Uterus (tissue), 4 donors: ENCODE results near the gene EZH2. TPM values are rescaled to one million over a fixed set of nuclear protein-coding genes. Genes with fewer than 3 reads are reported as not detected.
A peak's percentile ranks its signal among the peaks of the same experiment; 100 is the strongest.

Experiments used
- DNase-seq, 2 donors: peaks; one replicate each; pipeline ENCODE4 v3.0.0-alpha.2; 2019 to 2020
- H3K27ac ChIP-seq, 2 donors: fragments of 200-600 bp; sonication (generic); 1 replicate in 1 of 2; 2 replicates in 1 of 2; pipeline ENCODE4 v1.5.1; 2016 to 2018
- H3K27me3 ChIP-seq, 2 donors: fragments of 200-600 bp; sonication (generic); one replicate each; pipeline ENCODE4 v1.5.1; 2018 to 2019; ENCODE audit warnings: control low read depth in 1 of 2
- H3K36me3 ChIP-seq, 2 donors: fragments of 200-600 bp; sonication (generic); one replicate each; pipeline ENCODE4 v1.5.1; 2019; ENCODE audit warnings: control low read depth in 1 of 2
- H3K4me1 ChIP-seq, 2 donors: fragments of 200-600 bp; sonication (generic); one replicate each; pipeline ENCODE4 v1.5.1; 2018 to 2019; ENCODE audit warnings: control low read depth in 1 of 2
- H3K4me3 ChIP-seq, 2 donors: fragments of 200-600 bp; sonication (generic); 1 replicate in 1 of 2; 2 replicates in 1 of 2; pipeline ENCODE4 v1.5.1; 2018 to 2019; ENCODE audit warnings: mild to moderate bottlenecking in 1 of 2
- H3K9me3 ChIP-seq, 2 donors: fragments of 200-600 bp; sonication (generic); one replicate each; pipeline ENCODE4 v1.5.1; 2019; ENCODE audit warnings: control low read depth in 1 of 2
- POLR2A ChIP-seq, 2 donors: fragments of 450-650 bp; IDR thresholded peaks; one replicate each; pipeline ENCODE4 v1.6.1; 2016; ENCODE audit warnings: antibody characterized with exemption in 2 of 2, mild to moderate bottlenecking in 1 of 2, moderate library complexity in 1 of 2
- intact Hi-C: fragments of 100-400 bp; cut with DNase I; formaldehyde crosslinking; loops from one replicate; pipeline ENCODE4 v1.15.1; 2023; ENCODE audit warnings: low total_unique reads
- total RNA-seq, 4 donors: library from RNA; depleted of rRNA in 3 of 4; stranded (reverse); fragments of >200 nt in 3 of 4; gene quantifications; one replicate each; pipeline versions ENCODE4 v1.1.0 to v1.2.4, GENCODE V29; 2014 to 2023
- TF ChIP-seq, protein P1 (sequence below), 4 experiments: fragments of 200-600 bp in 2 of 4; fragments of 450-650 bp in 2 of 4; sonication (generic) in 2 of 4; IDR thresholded peaks; one replicate each; pipeline ENCODE4 v1.5.1; 2016 to 2019; ENCODE audit warnings: antibody characterized with exemption in 4 of 4, mild to moderate bottlenecking in 2 of 4, moderate library complexity in 1 of 4
- donor health status: DM: yes; HTN: yes; CAD: no.

EZH2 gene
- 10 to 100 TPM in 1 of 4 donors, 1 to 10 TPM in 3; 1.2 to 35.3 (median 2.1) TPM for total RNA-seq

DNA sequence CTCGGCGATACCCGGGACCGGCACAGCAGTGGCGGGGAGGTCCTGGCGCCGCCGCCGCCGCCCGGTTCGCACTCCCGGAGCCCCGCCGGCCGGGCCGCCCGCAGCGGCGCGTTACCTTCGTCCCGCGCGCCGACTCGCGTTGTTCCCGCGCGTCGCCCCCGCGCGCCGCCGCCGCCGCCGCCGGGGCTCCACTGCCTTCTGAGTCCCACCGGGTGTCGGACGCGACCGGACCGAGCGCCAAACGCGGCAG lies at the start of gene EZH2:
TSS of gene EZH2 (minus strand) at position 243 of the 250 bp plus-strand sequence. CDS start 36,993 bp downstream, outside the sequence.
- H3K4me3 ChIP-seq: peak within 1 kb of the TSS; percentile 48 to 100
- H3K9me3 ChIP-seq: no peaks in the 10 kb centered on the region
- no peaks in the 10 kb centered on the region for H3K36me3 ChIP-seq
- H3K27ac ChIP-seq: peak within 1 kb of the TSS; percentile 90 to 98
- intact Hi-C loops: loop anchor here (10.0 kb wide), 1 partner anchor 81 kb away; no protein-coding TSS in a partner anchor
- no peak for TF ChIP-seq POLR2A (IDR thresholded peaks at IDR 0.05)
- TF ChIP-seq, protein P1, sequence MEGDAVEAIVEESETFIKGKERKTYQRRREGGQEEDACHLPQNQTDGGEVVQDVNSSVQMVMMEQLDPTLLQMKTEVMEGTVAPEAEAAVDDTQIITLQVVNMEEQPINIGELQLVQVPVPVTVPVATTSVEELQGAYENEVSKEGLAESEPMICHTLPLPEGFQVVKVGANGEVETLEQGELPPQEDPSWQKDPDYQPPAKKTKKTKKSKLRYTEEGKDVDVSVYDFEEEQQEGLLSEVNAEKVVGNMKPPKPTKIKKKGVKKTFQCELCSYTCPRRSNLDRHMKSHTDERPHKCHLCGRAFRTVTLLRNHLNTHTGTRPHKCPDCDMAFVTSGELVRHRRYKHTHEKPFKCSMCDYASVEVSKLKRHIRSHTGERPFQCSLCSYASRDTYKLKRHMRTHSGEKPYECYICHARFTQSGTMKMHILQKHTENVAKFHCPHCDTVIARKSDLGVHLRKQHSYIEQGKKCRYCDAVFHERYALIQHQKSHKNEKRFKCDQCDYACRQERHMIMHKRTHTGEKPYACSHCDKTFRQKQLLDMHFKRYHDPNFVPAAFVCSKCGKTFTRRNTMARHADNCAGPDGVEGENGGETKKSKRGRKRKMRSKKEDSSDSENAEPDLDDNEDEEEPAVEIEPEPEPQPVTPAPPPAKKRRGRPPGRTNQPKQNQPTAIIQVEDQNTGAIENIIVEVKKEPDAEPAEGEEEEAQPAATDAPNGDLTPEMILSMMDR (IDR thresholded peaks at IDR 0.05): peak in 1 of 4 experiments; percentile 2
- no peaks in the 10 kb centered on the region for H3K4me1 ChIP-seq
- no peaks in the 10 kb centered on the region for H3K27me3 ChIP-seq
- no peak for DNase-seq

DNA sequence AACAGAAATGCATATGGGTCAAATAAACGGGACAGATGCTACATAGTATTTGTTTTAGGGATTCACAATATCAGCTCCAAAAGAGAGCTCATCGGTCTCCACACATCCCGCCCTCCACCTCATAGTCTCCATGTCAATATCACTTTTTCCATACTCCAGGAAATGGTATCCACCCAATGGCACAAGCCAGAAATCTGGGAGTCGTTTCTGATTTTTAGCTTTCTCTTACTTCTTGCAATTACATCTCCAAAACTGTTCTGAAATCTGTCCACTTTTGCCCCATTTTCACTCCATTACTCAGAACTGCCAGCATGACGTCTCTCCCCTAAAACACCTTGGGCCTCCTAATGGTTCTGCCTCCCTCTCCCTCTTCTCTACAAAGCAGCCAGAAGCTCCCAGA lies 47.4 kb upstream of the EZH2 start:
- DNase-seq: no peak
- TF ChIP-seq, protein P1 (IDR thresholded peaks at IDR 0.05): no peak
- no peak for TF ChIP-seq POLR2A (IDR thresholded peaks at IDR 0.05)
- Histone ChIP-seq H3K9me3 (no peaks in the 10 kb centered on the region), H3K27ac (no peak overlapping the region), H3K36me3 (no peaks in the 10 kb centered on the region), H3K4me1 (no peaks in the 10 kb centered on the region), H3K4me3 (no peak overlapping the region), H3K27me3 (no peaks in the 10 kb centered on the region)
- intact Hi-C loops: no loop called here

DNA sequence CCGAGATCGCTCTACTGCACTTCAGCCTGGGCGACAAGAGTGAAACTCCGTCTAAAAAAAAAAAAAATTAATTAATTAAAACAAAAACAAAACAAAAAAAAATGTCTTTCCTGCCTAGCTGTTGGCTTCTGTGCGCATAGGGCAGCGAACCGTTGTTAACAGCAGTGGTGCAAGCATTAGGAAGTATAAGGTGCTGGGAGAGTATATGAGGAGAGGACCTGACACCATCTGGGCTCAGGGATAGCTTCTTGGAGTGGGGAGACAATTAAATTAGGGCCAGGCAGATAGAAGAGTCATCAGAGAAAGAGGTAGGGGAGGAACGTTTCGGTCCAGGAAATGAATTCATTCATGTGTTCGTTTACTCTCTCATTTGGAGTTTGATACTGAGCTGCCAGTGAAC lies 46.2 kb upstream of the EZH2 start:
- no peak for DNase-seq
- Histone ChIP-seq H3K27ac (no peak overlapping the region), H3K4me3 (no peak overlapping the region), H3K9me3 (no peaks in the 10 kb centered on the region), H3K4me1 (no peaks in the 10 kb centered on the region), H3K36me3 (no peaks in the 10 kb centered on the region), H3K27me3 (no peaks in the 10 kb centered on the region)
- intact Hi-C loops: no loop called here
- TF ChIP-seq POLR2A (IDR thresholded peaks at IDR 0.05): no peak
- TF ChIP-seq, protein P1 (IDR thresholded peaks at IDR 0.05): no peak

DNA sequence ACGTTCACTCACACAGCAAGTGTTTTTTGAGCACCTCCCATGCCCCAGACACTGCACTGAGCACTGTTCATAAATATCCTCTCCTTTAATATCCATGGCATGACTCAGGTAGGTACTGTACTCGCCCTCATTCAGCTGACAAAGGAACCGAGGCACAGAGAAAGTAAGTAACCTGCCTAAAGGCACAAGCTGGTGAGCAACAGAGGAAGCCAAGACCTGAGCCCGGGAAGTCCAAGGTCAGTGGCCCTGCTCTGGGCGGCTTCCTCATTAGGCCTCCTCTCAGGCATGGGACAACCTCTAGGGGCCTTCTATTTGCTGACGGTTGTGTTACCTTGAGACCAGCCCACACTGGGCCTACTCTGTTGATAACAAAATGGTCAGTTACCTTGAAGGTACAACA lies 45.1 kb upstream of the EZH2 start:
- intact Hi-C loops: no loop called here
- Histone ChIP-seq H3K27ac (no peak overlapping the region), H3K4me3 (no peak overlapping the region), H3K4me1 (no peaks in the 10 kb centered on the region), H3K9me3 (no peaks in the 10 kb centered on the region), H3K36me3 (no peaks in the 10 kb centered on the region), H3K27me3 (no peaks in the 10 kb centered on the region)
- TF ChIP-seq, protein P1 (IDR thresholded peaks at IDR 0.05): no peak
- no peak for TF ChIP-seq POLR2A (IDR thresholded peaks at IDR 0.05)
- DNase-seq: no peak

DNA sequence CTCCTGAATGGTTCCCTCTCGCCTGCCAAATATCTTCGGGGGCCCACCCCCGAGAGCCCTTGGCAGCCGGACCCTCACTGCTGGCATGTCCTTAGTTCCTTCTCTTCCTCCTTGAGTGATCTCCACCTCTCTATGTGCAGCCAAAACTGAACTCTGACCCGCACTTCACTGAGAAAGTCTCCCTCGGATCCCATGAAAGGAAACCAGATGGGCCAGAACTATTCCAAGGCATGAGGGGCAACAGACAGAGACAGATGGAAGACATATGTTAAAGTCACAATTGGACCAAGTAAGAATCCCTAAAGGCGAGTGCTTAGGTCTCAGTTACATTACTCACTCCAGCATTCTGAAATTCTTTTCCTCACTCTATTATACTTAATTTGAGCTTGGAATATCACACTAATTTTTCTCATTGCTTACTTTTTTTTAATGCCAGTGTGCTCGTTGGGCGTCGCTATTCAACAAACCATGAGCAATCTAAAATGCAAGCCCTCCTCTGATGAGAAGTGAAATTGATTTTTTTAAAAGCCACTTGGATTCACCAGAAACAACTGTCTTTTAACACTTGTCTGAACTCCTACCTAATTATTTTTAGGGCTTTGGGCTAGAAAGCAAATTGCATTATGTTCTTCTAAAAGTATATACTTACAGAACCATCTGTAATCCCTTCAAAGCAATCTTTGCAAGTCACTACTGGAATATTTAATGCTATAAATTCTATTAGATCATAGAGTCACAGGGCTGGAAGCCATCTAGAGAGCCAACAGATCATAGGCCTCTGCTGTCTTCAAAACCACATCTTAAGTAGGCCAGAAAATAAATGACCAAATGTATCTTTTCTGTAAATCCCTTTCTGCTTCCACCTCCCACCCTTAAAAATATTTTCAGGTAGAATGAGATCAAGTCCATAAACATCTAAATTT lies 43.3 kb upstream of the EZH2 start:
- H3K9me3 ChIP-seq: no peaks in the 10 kb centered on the region

More for the DNA sequence above, 43.3 kb upstream of the EZH2 start:
- H3K27ac ChIP-seq: no peak overlapping the region
- intact Hi-C loops: no loop called here
- DNase-seq: no peak
- no peaks in the 10 kb centered on the region for H3K27me3 ChIP-seq
- H3K4me1 ChIP-seq: no peaks in the 10 kb centered on the region
- no peak for TF ChIP-seq POLR2A (IDR thresholded peaks at IDR 0.05)
- TF ChIP-seq, protein P1 (IDR thresholded peaks at IDR 0.05): no peak
- no peaks in the 10 kb centered on the region for H3K36me3 ChIP-seq
- H3K4me3 ChIP-seq: no peak overlapping the region
